ENCODE measurements around the gene POLR1D.

DNA sequence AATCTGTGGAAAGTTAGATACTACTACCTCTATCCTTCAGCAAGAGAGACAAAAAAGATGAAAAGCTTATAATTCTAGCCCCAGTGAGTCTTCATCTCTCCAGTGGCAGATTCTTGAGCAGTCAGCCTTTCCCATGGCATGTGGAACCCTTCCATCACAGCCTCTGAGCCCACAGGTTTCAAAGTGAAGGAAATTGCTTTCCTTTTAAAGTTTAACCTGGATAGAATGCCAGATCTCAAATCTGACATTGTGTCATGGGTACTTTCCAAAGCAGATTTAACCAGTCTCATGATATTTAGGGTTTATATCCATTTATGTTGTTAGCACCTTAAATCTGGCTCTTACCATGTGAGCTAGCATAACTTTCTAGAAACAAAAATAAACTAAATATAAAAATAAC lies 39.3 kb downstream of the POLR1D start:
- no peak for TF ChIP-seq ZFX (IDR thresholded peaks at IDR 0.05; ENCODE audit: borderline replicate concordance)
- TF ChIP-seq, protein P1, sequence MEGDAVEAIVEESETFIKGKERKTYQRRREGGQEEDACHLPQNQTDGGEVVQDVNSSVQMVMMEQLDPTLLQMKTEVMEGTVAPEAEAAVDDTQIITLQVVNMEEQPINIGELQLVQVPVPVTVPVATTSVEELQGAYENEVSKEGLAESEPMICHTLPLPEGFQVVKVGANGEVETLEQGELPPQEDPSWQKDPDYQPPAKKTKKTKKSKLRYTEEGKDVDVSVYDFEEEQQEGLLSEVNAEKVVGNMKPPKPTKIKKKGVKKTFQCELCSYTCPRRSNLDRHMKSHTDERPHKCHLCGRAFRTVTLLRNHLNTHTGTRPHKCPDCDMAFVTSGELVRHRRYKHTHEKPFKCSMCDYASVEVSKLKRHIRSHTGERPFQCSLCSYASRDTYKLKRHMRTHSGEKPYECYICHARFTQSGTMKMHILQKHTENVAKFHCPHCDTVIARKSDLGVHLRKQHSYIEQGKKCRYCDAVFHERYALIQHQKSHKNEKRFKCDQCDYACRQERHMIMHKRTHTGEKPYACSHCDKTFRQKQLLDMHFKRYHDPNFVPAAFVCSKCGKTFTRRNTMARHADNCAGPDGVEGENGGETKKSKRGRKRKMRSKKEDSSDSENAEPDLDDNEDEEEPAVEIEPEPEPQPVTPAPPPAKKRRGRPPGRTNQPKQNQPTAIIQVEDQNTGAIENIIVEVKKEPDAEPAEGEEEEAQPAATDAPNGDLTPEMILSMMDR (IDR thresholded peaks at IDR 0.05), result no peak
